ENCODE results near the gene BLOC1S4.

GRCh38 chr4:6750286-6751221, 34.6 kb downstream of the BLOC1S4 start:
- no peak for TF ChIP-seq EZH2 (IDR thresholded peaks at IDR 0.05; ENCODE audit: low read depth, unreplicated experiment)
- TF ChIP-seq CTCF (conservative IDR thresholded peaks at IDR 0.05; ENCODE audit: low read depth in 2 of 2) = no peak
- no peak for TF ChIP-seq EZH2phosphoT487 (IDR thresholded peaks at IDR 0.05; ENCODE audit: unreplicated experiment)
- TF ChIP-seq CREB1 (CRISPR knock-in tag; IDR thresholded peaks at IDR 0.05; ENCODE audit: low read depth) = no peak
- TF ChIP-seq POLR2AphosphoS5 (IDR thresholded peaks at IDR 0.05; ENCODE audit: low read depth) = no peak
- TF ChIP-seq REST (IDR thresholded peaks at IDR 0.05; ENCODE audit: unreplicated experiment) = no peak
- no peak for TF ChIP-seq JUNB (IDR thresholded peaks at IDR 0.05; ENCODE audit: unreplicated experiment)
- TF ChIP-seq NANOG (IDR thresholded peaks at IDR 0.05; ENCODE audit: borderline replicate concordance) = no peak
- TF ChIP-seq ZNF462 (CRISPR knock-in tag; IDR thresholded peaks at IDR 0.05) = no peak
- no peak for TF ChIP-seq ZNF331 (CRISPR knock-in tag; IDR thresholded peaks at IDR 0.05; ENCODE audit: low read depth)
- no peak for TF ChIP-seq ETS1 (IDR thresholded peaks at IDR 0.05)
- TF ChIP-seq ZNF114 (CRISPR knock-in tag; IDR thresholded peaks at IDR 0.05) = no peak

Measured in GM23338 (cell line).